ENCODE data around the gene RTN4.
"Not testable (repeated sequence)": the region's sequence is repeated elsewhere in the genome, so short reads cannot be mapped to it uniquely, and the experiment has no call there.

RTN4 gene
- 352 to 609 (median 495) reads per million in 18 experiments for total RNA-seq

DNA sequence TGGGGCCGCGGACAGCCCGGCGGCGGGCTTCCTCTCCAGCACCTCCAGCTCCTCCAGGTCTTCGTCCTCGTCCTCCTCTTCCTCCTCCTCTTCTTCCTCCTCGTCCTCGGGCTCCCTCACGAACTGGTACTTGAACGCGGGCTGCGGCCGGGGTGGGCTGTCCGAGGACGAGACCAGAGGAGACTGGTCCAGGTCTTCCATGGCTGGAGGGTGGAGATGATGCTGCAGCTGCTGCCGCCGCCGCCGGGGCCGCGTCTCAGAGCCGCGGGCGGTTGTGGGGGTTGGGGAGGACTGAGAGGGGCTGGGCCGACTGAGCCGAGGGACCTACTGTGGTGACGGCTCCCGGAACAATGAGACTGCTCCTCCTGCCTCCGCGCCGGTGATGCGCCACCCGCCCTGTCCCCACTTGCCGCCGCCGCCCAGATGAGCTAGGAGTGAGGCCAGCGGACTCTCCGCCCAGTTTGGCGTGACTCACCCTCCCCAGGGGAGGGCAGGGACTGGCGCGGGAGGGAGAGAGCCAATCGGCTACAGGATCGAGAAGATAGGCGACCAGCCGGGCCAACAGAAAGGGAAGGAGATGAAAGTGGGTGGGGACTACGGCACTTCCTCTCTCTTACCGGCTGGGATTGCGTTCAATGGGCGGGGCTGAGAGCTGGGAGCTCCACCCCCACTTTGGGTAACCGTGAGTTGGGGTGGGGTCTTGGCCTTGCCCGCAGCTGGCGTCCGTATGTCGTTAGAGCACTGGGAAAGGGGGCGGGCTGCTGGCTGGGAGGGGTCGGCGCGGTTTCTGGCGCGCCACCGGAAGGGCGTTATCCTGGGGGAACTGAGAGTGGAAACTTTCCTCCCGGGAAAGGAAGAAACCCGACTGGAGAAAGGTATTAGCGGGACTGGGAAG lies at the start of gene RTN4:
TSS of gene RTN4 (minus strand) at position 352 of the 895 bp plus-strand sequence. CDS start at position 201, 151 bp downstream.
- peak; percentile 99 for DNase-seq

DNA sequence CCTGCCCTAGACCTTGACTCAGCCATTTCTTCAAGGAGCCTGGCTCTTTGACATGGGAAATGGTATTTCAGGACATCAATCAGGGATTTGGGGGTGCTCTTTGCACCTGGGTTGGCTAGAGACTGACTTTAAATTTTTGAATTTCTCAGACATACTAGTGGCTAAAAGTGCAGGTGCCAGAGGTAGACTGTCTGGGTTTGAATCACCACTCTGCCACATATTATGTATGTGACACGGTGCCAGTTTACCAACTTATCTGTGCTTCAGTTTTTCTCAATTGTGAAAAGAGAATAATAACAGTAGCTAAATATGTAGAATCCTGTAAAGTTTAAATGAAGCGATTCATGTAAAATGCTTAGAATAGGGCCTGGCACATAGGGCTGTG lies 49.2 kb upstream of the RTN4 start:
- no peak for DNase-seq

GRCh38 chr2:55097461-55098410 lies 47.5 kb upstream of the RTN4 start:
- no peak for DNase-seq

- DNase-seq, result no peak
Observed at GRCh38 chr2:55097082-55097460, 46.8 kb upstream of the RTN4 start.

DNA sequence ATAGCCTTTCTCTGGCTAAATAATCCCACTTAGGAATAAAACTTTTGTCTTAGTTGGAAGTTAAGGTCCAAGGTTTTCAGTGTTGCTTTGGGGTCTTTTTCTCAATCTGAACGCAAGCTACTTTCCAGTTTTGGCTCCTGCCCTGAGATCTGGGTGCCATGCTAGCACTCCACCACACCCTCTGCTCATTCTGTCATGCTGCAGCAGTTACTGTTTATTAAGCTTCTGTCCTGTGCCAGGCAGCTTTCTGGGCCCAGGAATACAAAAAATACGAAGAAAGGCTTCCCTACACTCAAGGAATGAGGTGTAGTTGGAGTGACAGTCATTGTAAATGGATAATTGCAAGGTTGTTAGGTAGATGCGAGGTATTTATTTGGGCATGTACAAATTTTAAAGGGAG lies 46.3 kb upstream of the RTN4 start:
- no peak for DNase-seq

DNA sequence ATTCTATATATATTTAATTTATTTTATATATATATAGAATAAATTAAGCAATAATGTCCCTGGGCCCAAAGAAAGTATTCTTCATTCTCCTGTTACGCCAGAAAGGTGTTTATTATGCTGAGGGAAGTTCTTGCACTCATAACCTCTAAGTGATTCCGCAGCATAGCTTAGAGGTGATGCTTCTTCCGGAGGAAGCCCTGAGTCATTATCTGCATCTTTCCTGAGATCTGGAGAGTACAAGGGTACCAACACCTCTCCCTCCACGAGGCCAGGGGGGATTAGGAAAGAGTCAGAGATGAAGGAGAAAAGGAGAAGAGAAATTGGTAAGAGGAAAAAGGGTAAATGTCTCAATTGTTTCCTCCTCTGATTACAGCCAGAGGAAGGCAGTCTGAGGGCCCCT lies 43.1 kb upstream of the RTN4 start:
- DNase-seq, result no peak

GRCh38 chr2:55092439-55092838 lies 42.2 kb upstream of the RTN4 start:
- no peak for DNase-seq

DNA sequence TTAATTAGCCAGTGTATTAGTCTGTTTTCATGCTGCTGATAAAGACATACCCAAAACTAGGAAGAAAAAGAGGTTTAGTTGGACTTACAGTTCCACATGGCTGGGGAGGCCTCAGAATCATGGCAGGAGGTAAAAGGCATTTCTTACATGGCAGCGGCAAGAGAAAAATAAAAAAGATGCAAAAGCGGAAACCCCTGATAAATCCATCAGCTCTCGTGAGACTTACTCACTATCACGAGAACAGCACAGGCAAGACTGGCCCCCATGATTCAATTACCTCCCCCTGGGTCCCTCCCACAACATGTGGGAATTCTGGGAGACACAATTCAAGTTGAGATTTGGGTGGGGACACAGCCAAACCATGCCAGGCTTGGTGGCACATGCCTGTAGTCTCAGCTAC lies 41.4 kb upstream of the RTN4 start:
- peak in 1 of 2 donors; percentile 60 for DNase-seq

DNA sequence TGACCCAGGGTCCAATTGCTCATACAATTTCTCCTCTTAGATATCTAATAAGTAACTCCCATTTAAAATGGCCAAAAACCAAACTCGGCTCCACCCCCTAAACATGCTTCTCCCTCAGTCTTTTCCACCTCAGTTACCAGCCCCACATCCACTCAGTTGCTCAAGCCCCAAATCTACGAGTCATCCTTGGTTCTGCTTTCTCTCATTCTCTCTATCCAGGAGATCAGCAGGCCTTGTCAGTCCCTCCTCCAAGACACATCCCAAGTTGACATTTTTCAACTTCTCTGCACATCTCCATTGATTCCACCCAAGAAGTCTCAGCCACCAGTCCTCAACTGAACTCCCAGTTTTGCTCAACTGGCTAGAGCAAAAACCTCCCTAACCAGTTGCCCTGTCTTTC lies 40.5 kb upstream of the RTN4 start:
- peak in 1 of 2 donors; percentile 22 for DNase-seq

DNA sequence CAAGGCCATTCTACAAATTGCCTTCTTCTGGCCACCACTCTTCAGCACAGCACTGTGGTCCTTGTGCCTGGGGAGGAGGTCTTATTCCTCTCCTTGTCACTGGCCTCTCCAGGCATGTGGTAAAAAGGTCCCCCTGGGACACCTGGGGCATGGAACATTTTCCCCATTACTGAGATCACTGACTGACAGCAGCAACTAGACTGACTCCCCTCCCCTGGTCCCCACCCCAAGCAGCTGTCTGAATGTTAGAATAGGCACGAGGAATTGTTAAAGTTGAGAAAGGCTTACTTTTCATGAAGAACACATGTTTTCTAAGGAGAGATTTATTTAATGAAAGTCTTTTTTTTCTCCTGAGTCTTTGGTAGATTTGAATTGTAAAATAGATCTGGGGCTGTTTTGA lies 39.5 kb upstream of the RTN4 start:
- DNase-seq, result no peak

DNA sequence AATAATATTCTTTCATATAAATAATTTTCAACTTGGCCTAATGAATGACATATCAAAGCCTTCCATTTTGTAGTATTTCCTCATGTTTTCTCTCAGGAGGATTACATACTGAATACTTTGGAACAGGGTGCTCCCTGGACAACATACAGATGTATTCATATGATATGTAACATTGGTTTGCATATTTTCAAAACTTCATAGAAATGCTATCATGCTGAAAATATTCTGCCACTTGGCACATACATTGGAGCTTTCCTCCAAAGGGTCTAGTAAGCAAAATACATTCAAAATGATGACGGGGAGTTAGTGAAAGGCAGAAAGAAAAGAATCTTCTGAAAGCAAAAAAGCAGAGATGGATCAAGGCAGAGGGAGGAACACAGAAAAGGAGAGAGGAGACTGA lies 38.1 kb upstream of the RTN4 start:
- no peak for DNase-seq

GRCh38 chr2:55087936-55088335 lies 37.7 kb upstream of the RTN4 start:
- DNase-seq, result no peak

- DNase-seq, result no peak
Observed at GRCh38 chr2:55087501-55087900, 37.2 kb upstream of the RTN4 start.

DNA sequence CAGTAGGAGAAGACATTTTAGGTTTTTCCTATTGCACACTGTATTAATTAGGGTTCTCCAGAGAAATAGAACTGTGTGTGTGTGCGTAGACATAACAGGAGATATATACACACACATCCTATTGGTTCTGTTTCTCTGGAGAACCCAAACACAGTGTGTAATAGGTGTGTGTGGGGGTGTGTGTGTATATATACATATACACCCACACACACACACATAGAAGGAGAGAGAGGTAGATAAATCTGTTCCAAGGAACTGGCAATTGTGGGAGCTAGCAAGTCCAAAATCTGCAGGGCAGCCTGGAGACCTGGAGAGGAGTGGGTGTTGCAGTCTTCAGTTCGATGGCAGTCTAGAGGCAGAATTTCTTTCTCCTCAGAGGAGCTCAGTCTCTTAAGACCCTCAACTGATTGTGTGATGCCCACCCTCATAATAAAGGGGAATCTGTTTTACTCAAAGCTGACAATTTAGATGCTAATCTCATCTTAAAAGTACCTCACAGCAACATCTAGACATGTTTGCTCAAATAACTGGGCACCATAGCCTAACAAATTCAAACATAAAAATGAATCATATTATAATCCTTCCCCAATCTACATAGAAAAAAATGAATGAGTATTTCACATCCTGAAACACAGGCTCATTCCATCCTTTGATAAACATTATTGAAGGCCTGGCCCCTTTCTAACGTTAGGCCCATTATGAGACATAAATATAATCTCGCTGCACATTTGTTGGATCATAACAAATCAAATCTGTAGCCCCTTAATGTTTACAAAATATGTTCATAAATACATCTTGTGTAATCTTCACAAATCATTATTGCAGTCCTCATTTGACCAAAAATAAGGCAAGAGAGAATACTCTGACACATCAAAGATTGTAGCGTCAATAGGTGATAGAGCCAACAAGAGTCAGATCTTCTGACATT lies 35.1 kb upstream of the RTN4 start:
- no peak for DNase-seq

DNA sequence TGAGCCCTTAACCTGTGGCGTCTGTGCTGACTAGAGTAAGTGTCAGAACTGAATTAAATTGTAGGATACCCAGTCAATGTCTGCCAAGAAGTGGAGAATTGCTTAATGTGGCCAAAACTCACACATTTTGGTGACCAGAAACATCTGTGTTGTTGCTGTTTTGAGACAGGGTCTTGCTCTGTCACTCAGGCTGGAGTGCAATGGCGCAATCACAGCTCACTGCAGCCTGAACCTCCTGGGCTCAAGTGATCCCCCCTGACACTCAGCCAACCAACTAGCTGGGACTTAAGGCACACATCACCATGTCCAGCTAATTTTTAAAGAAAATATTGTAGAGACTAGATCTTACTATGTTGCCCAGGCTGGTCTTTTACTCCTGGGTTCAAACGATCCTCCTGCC lies 34.4 kb upstream of the RTN4 start:
- no peak for DNase-seq

DNA sequence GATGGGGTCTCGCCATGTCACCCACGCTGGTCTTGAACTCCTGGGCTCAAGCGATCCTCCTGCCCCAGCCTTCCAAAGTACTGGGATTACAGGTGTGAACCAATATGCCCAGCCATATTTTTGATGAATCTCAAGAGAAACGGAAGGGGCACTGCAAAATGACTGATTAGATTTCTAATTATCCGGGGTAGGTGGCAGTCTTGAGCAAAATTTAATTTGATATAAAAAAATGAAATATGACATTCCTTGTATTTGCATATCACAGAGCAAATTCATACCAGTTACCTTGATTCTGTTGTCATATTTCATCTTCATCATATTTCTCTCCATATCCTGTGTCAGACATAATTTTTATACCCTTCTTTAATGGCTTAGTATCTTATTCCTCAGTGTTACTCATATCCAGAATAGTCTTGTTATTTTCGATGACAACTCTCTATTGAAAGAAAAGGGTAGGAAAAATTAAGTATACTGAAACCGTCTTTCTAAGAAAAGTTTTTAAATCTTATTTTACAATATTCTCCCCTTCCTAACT lies 30.0 kb upstream of the RTN4 start:
- no peak for DNase-seq

- no peak for DNase-seq
Observed at GRCh38 chr2:55078956-55079355, 28.7 kb upstream of the RTN4 start.

- DNase-seq, result no peak
Observed at GRCh38 chr2:55076721-55077120, 26.5 kb upstream of the RTN4 start.

- DNase-seq, result not testable (repeated sequence)
Observed at GRCh38 chr2:55076019-55076418, 25.8 kb upstream of the RTN4 start.

DNA sequence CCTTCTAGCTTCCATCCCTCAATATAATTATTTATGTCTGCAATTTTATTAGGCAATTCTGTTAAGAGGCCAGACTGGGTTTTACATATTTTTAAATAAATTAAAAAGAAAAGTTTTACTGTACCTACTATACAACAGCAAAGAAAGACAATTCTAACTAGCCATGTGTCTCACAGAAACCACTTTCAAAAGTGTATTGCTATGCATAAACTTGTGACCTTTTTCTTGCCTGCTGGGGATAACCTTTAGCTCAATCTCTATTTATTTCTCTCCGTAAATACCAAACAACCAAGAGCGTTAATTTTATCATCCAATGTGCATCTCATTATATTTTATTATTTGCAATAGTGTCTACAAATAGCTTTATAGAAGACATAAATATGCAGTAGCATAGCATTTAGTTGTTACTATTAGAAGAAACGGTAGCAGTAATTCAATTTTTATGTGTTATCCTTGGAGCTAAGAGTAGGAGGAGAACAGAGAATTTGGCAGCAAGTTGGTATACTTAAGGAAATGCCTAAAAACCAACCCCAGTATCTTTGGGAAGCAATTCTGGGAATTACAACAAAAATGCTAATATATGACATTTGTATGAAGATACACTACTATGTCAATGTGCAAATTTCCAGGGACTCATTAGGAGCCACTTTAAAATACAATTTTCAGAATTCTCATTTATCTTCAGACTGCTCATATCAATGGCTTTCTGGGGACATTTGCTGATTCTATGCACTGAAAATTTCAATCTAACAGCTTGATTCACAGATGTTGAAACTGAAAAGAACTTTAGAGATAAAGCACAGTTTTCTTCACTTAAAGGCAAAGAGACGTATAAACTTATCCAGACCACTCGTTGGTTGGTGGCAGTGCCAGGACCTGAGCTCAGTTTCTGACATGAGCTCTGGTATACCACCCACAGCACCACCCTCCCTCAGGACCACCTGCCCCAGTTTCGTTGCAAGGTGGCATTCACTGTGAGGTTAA lies 23.0 kb upstream of the RTN4 start:
- DNase-seq, result no peak

Data from inflammatory macrophage (primary cell).